Mesangial cell (primary cell): ENCODE results near the gene RASL11B. TPM values are rescaled to one million over a fixed set of nuclear protein-coding genes. Genes with fewer than 3 reads are reported as not detected.

Source experiments
- total RNA-seq: library from RNA; depleted of rRNA; stranded (reverse); fragments of >200 nt; gene quantifications from 2 replicates; pipeline ENCODE4 v1.2.3, GENCODE V29; 2015

Gene RASL11B, protein sequence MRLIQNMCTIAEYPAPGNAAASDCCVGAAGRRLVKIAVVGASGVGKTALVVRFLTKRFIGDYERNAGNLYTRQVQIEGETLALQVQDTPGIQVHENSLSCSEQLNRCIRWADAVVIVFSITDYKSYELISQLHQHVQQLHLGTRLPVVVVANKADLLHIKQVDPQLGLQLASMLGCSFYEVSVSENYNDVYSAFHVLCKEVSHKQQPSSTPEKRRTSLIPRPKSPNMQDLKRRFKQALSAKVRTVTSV
- total RNA-seq = 0.65 and 0.76 TPM in 2 replicates

DNA sequence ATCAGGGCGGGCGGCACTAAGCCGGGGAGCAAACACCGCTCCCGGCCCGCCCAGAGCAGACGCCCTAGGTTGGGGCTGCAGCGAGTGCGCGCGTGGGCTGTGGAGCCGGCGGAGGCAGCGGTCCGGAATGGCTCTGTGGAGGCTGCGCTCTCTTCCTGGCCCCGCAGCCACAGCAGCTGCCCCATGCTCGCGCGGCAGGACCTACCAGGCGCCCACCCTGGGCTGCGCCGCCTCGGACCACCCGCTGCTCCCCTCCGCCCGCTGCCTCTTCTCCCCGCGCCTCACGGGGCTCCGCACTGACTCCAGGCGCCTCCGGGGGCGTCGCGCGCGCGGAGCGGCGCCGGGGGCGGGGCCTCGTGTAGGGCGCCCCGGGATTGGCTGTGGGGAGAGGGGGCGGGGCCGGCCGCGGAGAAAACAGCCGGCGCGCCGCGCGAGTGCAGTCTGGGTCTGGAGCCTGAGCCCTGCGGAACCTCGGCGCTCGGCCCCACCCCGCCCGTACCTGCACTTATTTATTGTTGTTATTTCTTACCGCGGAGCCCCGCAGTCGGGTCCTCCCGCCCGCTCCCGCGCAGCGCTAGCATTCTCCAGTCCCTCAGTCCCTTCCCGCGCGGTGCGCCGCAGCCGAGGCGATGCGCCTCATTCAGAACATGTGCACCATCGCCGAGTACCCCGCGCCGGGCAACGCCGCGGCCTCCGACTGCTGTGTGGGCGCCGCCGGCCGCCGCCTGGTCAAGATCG, at the start of gene RASL11B:
TSS of gene RASL11B (plus strand) at position 439 of the 738 bp plus-strand sequence. CDS start at position 630, 191 bp downstream.

Other genes starting within 250 kb of the RASL11B start
- gene USP46, start 203.0 kb upstream of the RASL11B start, total RNA-seq = 8.5 and 8.8 TPM in 2 replicates
- gene ERVMER34-1, start 110.9 kb upstream of the RASL11B start, total RNA-seq = 1.4 and 1.8 TPM in 2 replicates